HepG2 (cell line): ENCODE results near the gene MRRF.

ENCODE experiments used
- ESRRA ChIP-seq: sonication (generic); formaldehyde crosslinking; IDR thresholded peaks from 2 replicates; pipeline ENCODE4 v1.5.1; 2020; ENCODE audit warnings: mild to moderate bottlenecking, low read depth, missing genetic modification reagents
- ETV6 ChIP-seq: sonication (generic); formaldehyde crosslinking; conservative IDR thresholded peaks from 2 replicates; pipeline ENCODE4 v1.4.0; 2020; ENCODE audit warnings: missing genetic modification reagents
- ZNF441 ChIP-seq: sonication (generic); formaldehyde crosslinking; IDR thresholded peaks from 2 replicates; pipeline ENCODE4 v1.7.0; 2021; ENCODE audit warnings: missing genetic modification reagents, borderline replicate concordance

DNA sequence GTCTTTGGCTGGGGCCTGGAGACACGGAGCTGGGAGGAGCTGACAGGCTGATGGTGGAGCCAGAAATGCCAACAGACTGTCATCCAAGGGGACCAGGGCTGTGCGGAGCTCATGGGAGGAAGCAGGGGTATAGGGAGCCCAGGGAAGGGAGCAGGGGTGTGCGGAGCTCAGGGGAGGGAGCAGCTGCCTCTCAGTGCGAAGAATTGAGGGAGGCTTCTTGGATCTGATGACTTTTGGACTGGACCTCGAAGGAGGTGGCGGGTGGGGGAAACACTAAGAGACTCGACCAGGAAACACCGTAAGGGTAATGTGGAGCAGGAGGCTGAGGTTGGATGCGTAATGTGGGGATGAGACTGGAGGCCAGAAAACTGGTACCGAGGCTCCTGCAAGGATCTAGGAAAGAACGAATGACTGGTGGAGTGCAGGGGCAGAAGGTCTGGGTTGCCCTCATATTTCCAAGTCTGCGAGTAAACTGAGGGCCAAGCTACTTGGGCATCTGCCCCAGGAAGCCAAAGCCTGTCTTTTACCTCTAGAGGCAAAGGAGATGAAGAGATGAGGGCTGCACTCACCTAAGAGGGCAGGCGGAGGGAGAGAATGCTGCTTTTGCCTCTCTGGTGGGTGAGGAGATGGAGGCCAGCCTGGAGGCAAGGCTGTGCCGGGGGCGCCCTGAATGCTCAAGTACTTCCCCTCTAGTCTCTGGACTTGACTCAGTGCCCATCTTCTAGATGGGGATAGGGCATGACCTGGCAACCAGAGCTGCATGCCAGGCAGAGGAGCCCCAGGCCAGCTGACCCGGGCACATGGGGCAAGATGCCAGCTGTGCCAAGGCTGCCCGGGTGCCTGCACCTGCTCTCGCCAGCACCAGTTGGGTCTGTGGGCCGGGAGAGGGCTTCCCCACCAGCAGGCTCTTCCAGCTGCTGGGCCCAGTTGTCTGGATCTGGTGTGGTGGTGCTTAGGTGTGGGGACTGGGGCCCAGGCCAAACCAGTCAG lies 108.5 kb downstream of the MRRF start:
- TF ChIP-seq ESRRA (CRISPR knock-in tag): no peak
- TF ChIP-seq ETV6: no peak
- TF ChIP-seq ZNF441 (CRISPR knock-in tag): no peak
